ENCODE measurements around the gene COL18A1. TPM values are rescaled to one million over a fixed set of nuclear protein-coding genes. Genes with fewer than 3 reads are reported as not detected.

COL18A1 gene
- total and polyA plus RNA-seq, 9 of the 15 experiments (the other 6 are each of a cell fraction or from before 2014, with no cell fraction given) = 0.14 to 16.4 (median 2.0) TPM

DNA sequence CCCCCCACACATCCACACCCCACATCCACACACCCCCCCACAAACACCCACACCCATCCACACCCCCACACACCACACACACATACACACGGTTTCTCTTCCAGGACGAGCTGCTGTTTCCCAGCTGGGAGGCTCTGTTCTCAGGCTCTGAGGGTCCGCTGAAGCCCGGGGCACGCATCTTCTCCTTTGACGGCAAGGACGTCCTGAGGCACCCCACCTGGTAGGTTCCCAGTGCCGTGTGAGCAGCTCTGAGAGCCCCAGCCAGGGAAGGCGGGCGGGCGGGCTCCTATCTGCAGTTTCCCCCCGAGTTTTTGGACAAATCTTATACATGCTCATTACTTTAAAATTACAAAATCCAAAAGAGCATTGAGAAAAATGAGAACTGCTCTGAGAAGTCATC, 106.0 kb downstream of the COL18A1 start:
- no peaks in the 10 kb centered on the region for H3K79me2 ChIP-seq (ENCODE audit: control insufficient read depth, insufficient read depth, low read length)
- no peak overlapping the region for H3K4me3 ChIP-seq
- intact Hi-C loops (cut with micrococcal nuclease) (no loop called here), in situ Hi-C loops (cut with MboI) (no loop called here)
- POLR2A ChIA-PET = interaction anchor here (0.6 kb wide), 1 partner anchor 12 kb away, joined by 4 read pairs; no protein-coding TSS in a partner anchor
- FAIRE-seq = no peak
- no peak for DNase-seq (ENCODE audit: extremely low read depth in 1 of 4, low spot score in 3 of 4)
- CTCF ChIA-PET (ENCODE audit: low intra/inter-chr PET ratio) = no interaction called here
- no peak overlapping the region for H3K27ac ChIP-seq (ENCODE audit: extremely low read depth, low read depth, low read length)
- no TSS peak for BruUV-seq (replicated peaks)
- no peaks in the 10 kb centered on the region for H3K9me1 ChIP-seq (ENCODE audit: control insufficient read depth, insufficient read depth, low read length)
- WGBS (ENCODE audit: insufficient coverage, low coverage, missing lambda C conversion rate) = 80% methylated on average over 11 of the region's 12 CpGs
- no peak overlapping the region for H3K9ac ChIP-seq (ENCODE audit: insufficient read depth in 1 of 2, low read depth in 2 of 2, low read length in 2 of 2)
- H3K36me3 ChIP-seq (ENCODE audit: control insufficient read depth, insufficient read depth, low read length) = peaks cover 47% of the 10 kb centered on the region; the same call in 2 of the 3 replicates
- peaks cover 23% of the 10 kb centered on the region for H4K20me1 ChIP-seq (replicated peaks; ENCODE audit: control insufficient read depth, insufficient read depth, low read length)
- no peaks in the 10 kb centered on the region for H3K27me3 ChIP-seq (ENCODE audit: control insufficient read depth in 2 of 2, insufficient read depth in 2 of 2, low read length in 2 of 2)
- H3K4me2 ChIP-seq (ENCODE audit: insufficient read depth, low read length) = no peak overlapping the region
- no peak for ATAC-seq
- no peak overlapping the region for H2AFZ ChIP-seq (ENCODE audit: low read depth, low read length)
- peaks cover 6 to 78% of the 10 kb centered on the region in 2 experiments; a peak in 4 of 5 replicates for H3K4me1 ChIP-seq (replicated peaks in 1 of 2; ENCODE audit: control insufficient read depth in 2 of 2, insufficient read depth in 2 of 2, low read length in 2 of 2)
- no peaks in the 10 kb centered on the region for H3K9me3 ChIP-seq (replicated peaks; ENCODE audit: control insufficient read depth, insufficient read depth, low read depth, low read length)
- no peak for TF ChIP-seq CBX1 (IDR thresholded peaks at IDR 0.05; ENCODE audit: low read depth)
- no peak for TF ChIP-seq SIN3A (IDR thresholded peaks at IDR 0.05; ENCODE audit: borderline replicate concordance in 2 of 2, control insufficient read depth in 1 of 2, low read depth in 2 of 2, low read length in 2 of 2)
- no peak for TF ChIP-seq RBBP5 (IDR thresholded peaks at IDR 0.05; ENCODE audit: borderline replicate concordance, insufficient read depth, low read length, poor library complexity, severe bottlenecking)
- TF ChIP-seq BRD9 (IDR thresholded peaks at IDR 0.05; ENCODE audit: low read depth, partially characterized antibody) = no peak
- no peak for TF ChIP-seq ZNF140 (CRISPR knock-in tag; IDR thresholded peaks at IDR 0.05)
- no peak for TF ChIP-seq KAT7 (CRISPR knock-in tag; IDR thresholded peaks at IDR 0.05; ENCODE audit: borderline replicate concordance)
- TF ChIP-seq CEBPB (tag; IDR thresholded peaks at IDR 0.05) = no peak
- no peak for TF ChIP-seq ZNF445 (CRISPR knock-in tag; IDR thresholded peaks at IDR 0.05; ENCODE audit: low read depth)
- TF ChIP-seq NCOR1 (IDR thresholded peaks at IDR 0.05) = no peak
- TF ChIP-seq, protein P1, sequence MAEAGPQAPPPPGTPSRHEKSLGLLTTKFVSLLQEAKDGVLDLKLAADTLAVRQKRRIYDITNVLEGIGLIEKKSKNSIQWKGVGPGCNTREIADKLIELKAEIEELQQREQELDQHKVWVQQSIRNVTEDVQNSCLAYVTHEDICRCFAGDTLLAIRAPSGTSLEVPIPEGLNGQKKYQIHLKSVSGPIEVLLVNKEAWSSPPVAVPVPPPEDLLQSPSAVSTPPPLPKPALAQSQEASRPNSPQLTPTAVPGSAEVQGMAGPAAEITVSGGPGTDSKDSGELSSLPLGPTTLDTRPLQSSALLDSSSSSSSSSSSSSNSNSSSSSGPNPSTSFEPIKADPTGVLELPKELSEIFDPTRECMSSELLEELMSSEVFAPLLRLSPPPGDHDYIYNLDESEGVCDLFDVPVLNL (CRISPR knock-in tag; IDR thresholded peaks at IDR 0.05; ENCODE audit: low read depth) = no peak
- no peak for TF ChIP-seq ZNF146 (CRISPR knock-in tag; IDR thresholded peaks at IDR 0.05; ENCODE audit: unreplicated experiment)
- TF ChIP-seq BHLHE40 (IDR thresholded peaks at IDR 0.05; ENCODE audit: low read length) = no peak
- TF ChIP-seq CBFA2T3 (IDR thresholded peaks at IDR 0.05) = no peak
- TF ChIP-seq, protein P2, sequence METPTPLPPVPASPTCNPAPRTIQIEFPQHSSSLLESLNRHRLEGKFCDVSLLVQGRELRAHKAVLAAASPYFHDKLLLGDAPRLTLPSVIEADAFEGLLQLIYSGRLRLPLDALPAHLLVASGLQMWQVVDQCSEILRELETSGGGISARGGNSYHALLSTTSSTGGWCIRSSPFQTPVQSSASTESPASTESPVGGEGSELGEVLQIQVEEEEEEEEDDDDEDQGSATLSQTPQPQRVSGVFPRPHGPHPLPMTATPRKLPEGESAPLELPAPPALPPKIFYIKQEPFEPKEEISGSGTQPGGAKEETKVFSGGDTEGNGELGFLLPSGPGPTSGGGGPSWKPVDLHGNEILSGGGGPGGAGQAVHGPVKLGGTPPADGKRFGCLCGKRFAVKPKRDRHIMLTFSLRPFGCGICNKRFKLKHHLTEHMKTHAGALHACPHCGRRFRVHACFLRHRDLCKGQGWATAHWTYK (CRISPR knock-in tag; IDR thresholded peaks at IDR 0.05) = no peak
- TF ChIP-seq TEAD4 (IDR thresholded peaks at IDR 0.05; ENCODE audit: low read length) = no peak
- no peak for TF ChIP-seq TEAD4 (CRISPR knock-in tag; IDR thresholded peaks at IDR 0.05; ENCODE audit: borderline replicate concordance)
- TF ChIP-seq, protein P3, sequence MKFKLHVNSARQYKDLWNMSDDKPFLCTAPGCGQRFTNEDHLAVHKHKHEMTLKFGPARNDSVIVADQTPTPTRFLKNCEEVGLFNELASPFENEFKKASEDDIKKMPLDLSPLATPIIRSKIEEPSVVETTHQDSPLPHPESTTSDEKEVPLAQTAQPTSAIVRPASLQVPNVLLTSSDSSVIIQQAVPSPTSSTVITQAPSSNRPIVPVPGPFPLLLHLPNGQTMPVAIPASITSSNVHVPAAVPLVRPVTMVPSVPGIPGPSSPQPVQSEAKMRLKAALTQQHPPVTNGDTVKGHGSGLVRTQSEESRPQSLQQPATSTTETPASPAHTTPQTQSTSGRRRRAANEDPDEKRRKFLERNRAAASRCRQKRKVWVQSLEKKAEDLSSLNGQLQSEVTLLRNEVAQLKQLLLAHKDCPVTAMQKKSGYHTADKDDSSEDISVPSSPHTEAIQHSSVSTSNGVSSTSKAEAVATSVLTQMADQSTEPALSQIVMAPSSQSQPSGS (CRISPR knock-in tag; IDR thresholded peaks at IDR 0.05) = no peak
- no peak for TF ChIP-seq SMAD1 (IDR thresholded peaks at IDR 0.05; ENCODE audit: low read depth, low read length, partially characterized antibody)
- TF ChIP-seq, protein P4, sequence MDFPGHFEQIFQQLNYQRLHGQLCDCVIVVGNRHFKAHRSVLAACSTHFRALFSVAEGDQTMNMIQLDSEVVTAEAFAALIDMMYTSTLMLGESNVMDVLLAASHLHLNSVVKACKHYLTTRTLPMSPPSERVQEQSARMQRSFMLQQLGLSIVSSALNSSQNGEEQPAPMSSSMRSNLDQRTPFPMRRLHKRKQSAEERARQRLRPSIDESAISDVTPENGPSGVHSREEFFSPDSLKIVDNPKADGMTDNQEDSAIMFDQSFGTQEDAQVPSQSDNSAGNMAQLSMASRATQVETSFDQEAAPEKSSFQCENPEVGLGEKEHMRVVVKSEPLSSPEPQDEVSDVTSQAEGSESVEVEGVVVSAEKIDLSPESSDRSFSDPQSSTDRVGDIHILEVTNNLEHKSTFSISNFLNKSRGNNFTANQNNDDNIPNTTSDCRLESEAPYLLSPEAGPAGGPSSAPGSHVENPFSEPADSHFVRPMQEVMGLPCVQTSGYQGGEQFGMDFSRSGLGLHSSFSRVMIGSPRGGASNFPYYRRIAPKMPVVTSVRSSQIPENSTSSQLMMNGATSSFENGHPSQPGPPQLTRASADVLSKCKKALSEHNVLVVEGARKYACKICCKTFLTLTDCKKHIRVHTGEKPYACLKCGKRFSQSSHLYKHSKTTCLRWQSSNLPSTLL (IDR thresholded peaks at IDR 0.05) = no peak
